HG03025 (cell line): Measurements from ENCODE around the gene BRAF.
"Not testable (repeated sequence)": the region's sequence is repeated elsewhere in the genome, so short reads cannot be mapped to it uniquely, and the experiment has no call there.

Experiments
- ATAC-seq: cut with Tn5 transposase; IDR thresholded peaks from one replicate; pipeline ENCODE4 v1.9.1; 2021; ENCODE audit warnings: mild to moderate bottlenecking, moderate library complexity; ENCODE audit not compliant: unreplicated experiment, low FRiP score

Gene BRAF

GRCh38 chr7:140924821-140925421 is at the start of gene BRAF:
BRAF (minus strand) TSS chr7:140924929; CDS start chr7:140924703, 226 bp downstream.
- ATAC-seq = peak; percentile 54

GRCh38 chr7:140972876-140973829 is 48.4 kb upstream of the BRAF start:
- no peak for ATAC-seq

GRCh38 chr7:140972344-140972743 is 47.6 kb upstream of the BRAF start:
- no peak for ATAC-seq

- no peak for ATAC-seq
Observed at GRCh38 chr7:140967438-140967837, 42.7 kb upstream of the BRAF start.

GRCh38 chr7:140966561-140967233 is 42.0 kb upstream of the BRAF start:
- ATAC-seq = no peak

- no peak for ATAC-seq
Observed at GRCh38 chr7:140961117-140961516, 36.4 kb upstream of the BRAF start.

GRCh38 chr7:140956997-140957396 is 32.3 kb upstream of the BRAF start:
- not testable (repeated sequence) for ATAC-seq

- ATAC-seq = no peak
Observed at GRCh38 chr7:140945940-140946339, 21.2 kb upstream of the BRAF start.

- not testable (repeated sequence) for ATAC-seq
Observed at GRCh38 chr7:140942242-140942641, 17.5 kb upstream of the BRAF start.

- no peak for ATAC-seq
Observed at GRCh38 chr7:140940898-140941297, 16.2 kb upstream of the BRAF start.

- no peak for ATAC-seq
Observed at GRCh38 chr7:140937702-140938264, 13.1 kb upstream of the BRAF start.

GRCh38 chr7:140928491-140929309 is 4.0 kb upstream of the BRAF start:
- no peak for ATAC-seq

GRCh38 chr7:140927945-140928344 is 3.2 kb upstream of the BRAF start:
- not testable (repeated sequence) for ATAC-seq

- no peak for ATAC-seq
Observed at GRCh38 chr7:140927351-140927750, 2.6 kb upstream of the BRAF start.

GRCh38 chr7:140926021-140926817 is 1.5 kb upstream of the BRAF start:
- ATAC-seq = no peak

- peak; percentile 73 for ATAC-seq
Observed at GRCh38 chr7:140924019-140924820, 509 bp downstream of the BRAF start.

GRCh38 chr7:140923358-140924006 is 1.2 kb downstream of the BRAF start:
- ATAC-seq = peak; percentile 12
